ENCODE results near the gene TUBB6. TPM values are rescaled to one million over a fixed set of nuclear protein-coding genes. Genes with fewer than 3 reads are reported as not detected.

The TUBB6 gene
- total and polyA plus RNA-seq, 2 of the 13 experiments (the other 11 are each of a cell fraction or from before 2014, with no cell fraction given) = 9.9 to 28.6 TPM

DNA sequence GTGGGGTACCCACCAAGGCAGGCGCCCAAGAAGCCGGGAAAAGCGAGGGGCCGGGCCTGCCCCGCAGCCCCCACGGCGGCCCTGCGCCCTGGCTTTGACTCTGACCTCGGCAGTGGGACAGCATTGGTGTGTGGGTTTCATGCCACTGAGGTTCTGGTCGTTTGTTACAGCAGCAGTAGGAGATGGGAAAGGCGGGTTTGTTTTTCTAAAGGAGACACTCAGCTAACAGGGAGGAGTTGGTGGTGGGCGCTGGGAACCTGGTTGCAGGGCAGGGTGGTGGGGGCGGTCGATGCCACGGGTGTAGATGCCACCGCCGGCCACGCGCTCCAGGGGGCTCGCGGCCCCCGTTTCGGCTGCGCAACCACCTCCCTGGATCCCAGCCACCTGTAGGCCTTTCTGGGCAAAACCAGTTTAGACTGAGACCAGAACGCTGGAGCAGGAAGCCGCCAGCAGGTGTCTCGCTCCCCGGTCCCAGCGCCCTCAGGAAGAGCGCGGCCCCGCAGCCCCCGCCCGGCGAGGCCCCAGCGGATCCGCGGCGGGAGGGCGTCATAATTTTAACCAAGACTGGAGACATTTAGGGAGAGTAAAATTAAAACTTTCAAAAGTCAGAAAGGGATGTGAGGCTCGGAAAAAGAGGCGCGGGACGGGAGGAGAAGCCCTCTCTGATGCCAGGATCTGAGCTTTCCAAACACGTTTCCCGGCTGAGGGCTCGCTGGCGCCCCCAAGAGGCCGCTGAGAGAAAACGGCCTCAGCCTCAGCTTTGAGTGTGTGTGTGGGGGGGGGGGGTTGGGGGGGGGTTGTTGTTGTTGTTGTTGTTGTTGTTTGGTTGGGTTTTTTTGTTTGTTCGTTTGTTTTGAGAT is 36.4 kb upstream of the TUBB6 start (continued):
- TF ChIP-seq, protein P1, sequence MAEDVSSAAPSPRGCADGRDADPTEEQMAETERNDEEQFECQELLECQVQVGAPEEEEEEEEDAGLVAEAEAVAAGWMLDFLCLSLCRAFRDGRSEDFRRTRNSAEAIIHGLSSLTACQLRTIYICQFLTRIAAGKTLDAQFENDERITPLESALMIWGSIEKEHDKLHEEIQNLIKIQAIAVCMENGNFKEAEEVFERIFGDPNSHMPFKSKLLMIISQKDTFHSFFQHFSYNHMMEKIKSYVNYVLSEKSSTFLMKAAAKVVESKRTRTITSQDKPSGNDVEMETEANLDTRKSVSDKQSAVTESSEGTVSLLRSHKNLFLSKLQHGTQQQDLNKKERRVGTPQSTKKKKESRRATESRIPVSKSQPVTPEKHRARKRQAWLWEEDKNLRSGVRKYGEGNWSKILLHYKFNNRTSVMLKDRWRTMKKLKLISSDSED (CRISPR knock-in tag; IDR thresholded peaks at IDR 0.05) = no peak
- TF ChIP-seq ZNF563 (CRISPR knock-in tag; IDR thresholded peaks at IDR 0.05) (no peak), RFXANK (CRISPR knock-in tag; IDR thresholded peaks at IDR 0.05) (no peak), KDM1A (CRISPR knock-in tag; IDR thresholded peaks at IDR 0.05) (no peak), ATF7-NPFF (CRISPR knock-in tag; IDR thresholded peaks at IDR 0.05; ENCODE audit: low read depth) (0 out of 2 replicates have a peak, but pooled peaks have one; percentile 50), NCOA1 (CRISPR knock-in tag; IDR thresholded peaks at IDR 0.05) (no peak), TP53 (CRISPR knock-in tag; conservative IDR thresholded peaks at IDR 0.05) (peak; percentile 67; the same call in 1 of the 2 replicates), AGO1 (IDR thresholded peaks at IDR 0.05; ENCODE audit: low read depth, low read length, poor library complexity, severe bottlenecking) (no peak), POLR2AphosphoS2 (IDR thresholded peaks at IDR 0.05; ENCODE audit: low read depth, low read length) (no peak), SMAD3 (CRISPR knock-in tag; IDR thresholded peaks at IDR 0.05) (no peak), MIXL1 (CRISPR knock-in tag; IDR thresholded peaks at IDR 0.05) (no peak), ZNF20 (CRISPR knock-in tag; IDR thresholded peaks at IDR 0.05) (no peak), SAP130 (CRISPR knock-in tag; IDR thresholded peaks at IDR 0.05; ENCODE audit: low read depth) (peak; percentile 12; the same call in 1 of the 2 replicates), GTF3A (CRISPR knock-in tag; conservative IDR thresholded peaks at IDR 0.05) (no peak), ZMAT3 (CRISPR knock-in tag; conservative IDR thresholded peaks at IDR 0.05) (no peak), KLF12 (CRISPR knock-in tag; IDR thresholded peaks at IDR 0.05; ENCODE audit: borderline replicate concordance) (no peak), DR1 (CRISPR knock-in tag; IDR thresholded peaks at IDR 0.05) (no peak), HOXA3 (CRISPR knock-in tag; IDR thresholded peaks at IDR 0.05) (no peak; the same call in 1 of the 2 replicates), ZNF530 (CRISPR knock-in tag; IDR thresholded peaks at IDR 0.05; ENCODE audit: low read depth) (no peak)
- TF ChIP-seq, protein P2, sequence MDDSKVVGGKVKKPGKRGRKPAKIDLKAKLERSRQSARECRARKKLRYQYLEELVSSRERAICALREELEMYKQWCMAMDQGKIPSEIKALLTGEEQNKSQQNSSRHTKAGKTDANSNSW (CRISPR knock-in tag; IDR thresholded peaks at IDR 0.05; ENCODE audit: borderline replicate concordance) = no peak
- TF ChIP-seq, protein P3, sequence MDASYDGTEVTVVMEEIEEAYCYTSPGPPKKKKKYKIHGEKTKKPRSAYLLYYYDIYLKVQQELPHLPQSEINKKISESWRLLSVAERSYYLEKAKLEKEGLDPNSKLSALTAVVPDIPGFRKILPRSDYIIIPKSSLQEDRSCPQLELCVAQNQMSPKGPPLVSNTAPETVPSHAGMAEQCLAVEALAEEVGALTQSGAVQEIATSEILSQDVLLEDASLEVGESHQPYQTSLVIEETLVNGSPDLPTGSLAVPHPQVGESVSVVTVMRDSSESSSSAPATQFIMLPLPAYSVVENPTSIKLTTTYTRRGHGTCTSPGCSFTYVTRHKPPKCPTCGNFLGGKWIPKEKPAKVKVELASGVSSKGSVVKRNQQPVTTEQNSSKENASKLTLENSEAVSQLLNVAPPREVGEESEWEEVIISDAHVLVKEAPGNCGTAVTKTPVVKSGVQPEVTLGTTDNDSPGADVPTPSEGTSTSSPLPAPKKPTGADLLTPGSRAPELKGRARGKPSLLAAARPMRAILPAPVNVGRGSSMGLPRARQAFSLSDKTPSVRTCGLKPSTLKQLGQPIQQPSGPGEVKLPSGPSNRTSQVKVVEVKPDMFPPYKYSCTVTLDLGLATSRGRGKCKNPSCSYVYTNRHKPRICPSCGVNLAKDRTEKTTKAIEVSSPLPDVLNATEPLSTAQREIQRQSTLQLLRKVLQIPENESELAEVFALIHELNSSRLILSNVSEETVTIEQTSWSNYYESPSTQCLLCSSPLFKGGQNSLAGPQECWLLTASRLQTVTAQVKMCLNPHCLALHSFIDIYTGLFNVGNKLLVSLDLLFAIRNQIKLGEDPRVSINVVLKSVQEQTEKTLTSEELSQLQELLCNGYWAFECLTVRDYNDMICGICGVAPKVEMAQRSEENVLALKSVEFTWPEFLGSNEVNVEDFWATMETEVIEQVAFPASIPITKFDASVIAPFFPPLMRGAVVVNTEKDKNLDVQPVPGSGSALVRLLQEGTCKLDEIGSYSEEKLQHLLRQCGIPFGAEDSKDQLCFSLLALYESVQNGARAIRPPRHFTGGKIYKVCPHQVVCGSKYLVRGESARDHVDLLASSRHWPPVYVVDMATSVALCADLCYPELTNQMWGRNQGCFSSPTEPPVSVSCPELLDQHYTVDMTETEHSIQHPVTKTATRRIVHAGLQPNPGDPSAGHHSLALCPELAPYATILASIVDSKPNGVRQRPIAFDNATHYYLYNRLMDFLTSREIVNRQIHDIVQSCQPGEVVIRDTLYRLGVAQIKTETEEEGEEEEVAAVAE (CRISPR knock-in tag; IDR thresholded peaks at IDR 0.05; ENCODE audit: borderline replicate concordance) = no peak

Measured in HepG2 (cell line).